22Rv1 (cell line): Measurements from ENCODE around the gene ANKRD6.

Source experiments
- ZFX ChIP-seq: fragments of 450-650 bp; IDR thresholded peaks from 2 replicates; pipeline ENCODE4 v1.6.1; 2017; ENCODE audit warnings: antibody characterized with exemption, borderline replicate concordance
- TF ChIP-seq, protein P1 (sequence below): fragments of 450-650 bp; IDR thresholded peaks from 2 replicates; pipeline ENCODE4 v1.5.1; 2017; ENCODE audit warnings: mild to moderate bottlenecking

DNA sequence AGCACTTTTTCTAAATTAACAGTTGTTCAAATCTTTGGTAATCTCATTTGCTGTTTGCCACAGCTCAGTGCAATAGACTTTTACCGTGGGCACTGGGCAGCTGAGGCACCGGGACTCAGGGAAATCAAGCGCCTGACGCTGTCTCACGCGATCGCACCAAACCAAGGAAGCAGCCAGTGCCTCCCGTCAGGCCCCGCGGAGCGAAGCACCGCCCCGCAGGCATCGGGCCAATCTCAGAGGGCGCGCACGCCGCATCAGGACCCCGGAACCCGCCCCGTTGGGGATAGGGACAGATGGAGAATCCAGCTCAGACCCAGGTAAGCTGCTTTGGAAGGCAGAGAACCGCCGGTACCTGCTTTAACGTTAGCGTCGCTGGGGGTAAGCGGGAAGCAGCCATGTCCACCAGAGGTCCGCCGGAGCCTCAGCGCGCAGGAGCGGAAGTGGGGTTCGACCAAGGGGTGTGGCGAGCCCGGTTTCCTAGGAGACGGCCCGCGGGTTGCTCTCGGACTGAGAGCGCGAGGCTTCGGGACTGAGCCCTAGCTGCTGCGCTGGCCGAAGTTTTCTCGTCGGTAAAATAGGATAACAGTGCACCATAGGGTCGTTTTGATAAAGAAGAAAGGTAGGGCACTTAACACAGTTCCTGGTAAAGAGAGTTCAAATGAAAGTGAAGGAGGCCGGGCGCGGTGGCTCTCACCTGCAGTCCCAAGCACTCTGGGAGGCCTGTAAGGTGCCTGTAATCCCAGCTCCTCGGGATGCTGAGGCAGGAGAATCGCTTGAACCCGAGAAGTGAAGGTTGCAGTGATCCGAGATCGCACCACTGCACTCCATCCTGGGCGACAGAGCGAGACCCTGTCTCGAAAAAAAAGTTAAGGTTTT is 205.6 kb downstream of the ANKRD6 start, which contains the start of gene LYRM2:
- TF ChIP-seq, protein P1, sequence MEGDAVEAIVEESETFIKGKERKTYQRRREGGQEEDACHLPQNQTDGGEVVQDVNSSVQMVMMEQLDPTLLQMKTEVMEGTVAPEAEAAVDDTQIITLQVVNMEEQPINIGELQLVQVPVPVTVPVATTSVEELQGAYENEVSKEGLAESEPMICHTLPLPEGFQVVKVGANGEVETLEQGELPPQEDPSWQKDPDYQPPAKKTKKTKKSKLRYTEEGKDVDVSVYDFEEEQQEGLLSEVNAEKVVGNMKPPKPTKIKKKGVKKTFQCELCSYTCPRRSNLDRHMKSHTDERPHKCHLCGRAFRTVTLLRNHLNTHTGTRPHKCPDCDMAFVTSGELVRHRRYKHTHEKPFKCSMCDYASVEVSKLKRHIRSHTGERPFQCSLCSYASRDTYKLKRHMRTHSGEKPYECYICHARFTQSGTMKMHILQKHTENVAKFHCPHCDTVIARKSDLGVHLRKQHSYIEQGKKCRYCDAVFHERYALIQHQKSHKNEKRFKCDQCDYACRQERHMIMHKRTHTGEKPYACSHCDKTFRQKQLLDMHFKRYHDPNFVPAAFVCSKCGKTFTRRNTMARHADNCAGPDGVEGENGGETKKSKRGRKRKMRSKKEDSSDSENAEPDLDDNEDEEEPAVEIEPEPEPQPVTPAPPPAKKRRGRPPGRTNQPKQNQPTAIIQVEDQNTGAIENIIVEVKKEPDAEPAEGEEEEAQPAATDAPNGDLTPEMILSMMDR, result no peak; the same call in 1 of the 2 replicates
- no peak for TF ChIP-seq ZFX
